Measurements from ENCODE around the gene USF3.
A peak's percentile ranks its signal among the peaks of the same experiment; 100 is the strongest.

USF3 gene

DNA sequence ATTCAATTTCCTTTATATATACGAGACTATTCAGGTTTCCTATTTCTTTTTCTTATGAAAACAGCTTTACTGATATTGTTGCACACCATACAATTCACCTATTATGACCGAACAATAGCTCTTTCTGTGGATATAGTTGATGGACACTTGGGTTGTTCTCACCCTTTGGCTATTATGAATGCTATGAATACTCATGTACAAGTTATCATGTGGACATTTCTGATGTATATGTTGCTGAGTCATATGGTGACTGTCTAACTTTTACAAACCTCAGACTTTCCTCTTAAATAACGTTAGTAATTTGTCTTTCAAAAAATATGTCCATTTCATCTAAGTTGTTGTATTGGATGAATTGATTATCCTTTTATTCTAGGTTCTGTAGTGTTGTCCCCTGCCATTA is 15.7 kb upstream of the USF3 start:
- DNase-seq = no peak
- H3K27me3 ChIP-seq = peaks cover 6% of the 10 kb centered on the region
- no peak overlapping the region for H3K4me3 ChIP-seq (ENCODE audit: low read depth, low read length)
- H3K4me1 ChIP-seq = no peaks in the 10 kb centered on the region
- TF ChIP-seq, protein P1, sequence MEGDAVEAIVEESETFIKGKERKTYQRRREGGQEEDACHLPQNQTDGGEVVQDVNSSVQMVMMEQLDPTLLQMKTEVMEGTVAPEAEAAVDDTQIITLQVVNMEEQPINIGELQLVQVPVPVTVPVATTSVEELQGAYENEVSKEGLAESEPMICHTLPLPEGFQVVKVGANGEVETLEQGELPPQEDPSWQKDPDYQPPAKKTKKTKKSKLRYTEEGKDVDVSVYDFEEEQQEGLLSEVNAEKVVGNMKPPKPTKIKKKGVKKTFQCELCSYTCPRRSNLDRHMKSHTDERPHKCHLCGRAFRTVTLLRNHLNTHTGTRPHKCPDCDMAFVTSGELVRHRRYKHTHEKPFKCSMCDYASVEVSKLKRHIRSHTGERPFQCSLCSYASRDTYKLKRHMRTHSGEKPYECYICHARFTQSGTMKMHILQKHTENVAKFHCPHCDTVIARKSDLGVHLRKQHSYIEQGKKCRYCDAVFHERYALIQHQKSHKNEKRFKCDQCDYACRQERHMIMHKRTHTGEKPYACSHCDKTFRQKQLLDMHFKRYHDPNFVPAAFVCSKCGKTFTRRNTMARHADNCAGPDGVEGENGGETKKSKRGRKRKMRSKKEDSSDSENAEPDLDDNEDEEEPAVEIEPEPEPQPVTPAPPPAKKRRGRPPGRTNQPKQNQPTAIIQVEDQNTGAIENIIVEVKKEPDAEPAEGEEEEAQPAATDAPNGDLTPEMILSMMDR (IDR thresholded peaks at IDR 0.05; ENCODE audit: low read depth, low read length) = no peak
- H3K36me3 ChIP-seq = peaks cover 11% of the 10 kb centered on the region
- H3K9me3 ChIP-seq = no peaks in the 10 kb centered on the region

DNA sequence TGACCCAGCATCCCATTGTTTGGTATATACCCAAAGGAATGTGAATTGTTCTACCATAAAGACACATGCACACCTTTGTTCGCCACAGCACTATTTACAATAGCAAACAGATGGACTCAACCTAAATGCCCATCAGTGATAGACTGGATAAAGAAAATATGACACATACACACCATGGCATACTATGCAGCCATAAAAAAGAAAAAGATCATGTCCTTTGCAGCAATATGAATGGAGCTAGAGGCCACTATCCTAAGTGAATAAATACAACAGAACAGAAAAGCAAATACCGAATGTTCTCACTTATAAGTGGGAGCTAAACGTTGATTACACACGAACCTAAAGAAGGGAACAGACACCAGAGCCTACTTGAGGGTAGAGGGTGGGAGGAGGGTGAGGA is 11.4 kb upstream of the USF3 start:
- Histone ChIP-seq H3K27me3 (peaks cover 6% of the 10 kb centered on the region), H3K4me3 (ENCODE audit: low read depth, low read length) (no peak overlapping the region), H3K9me3 (no peaks in the 10 kb centered on the region), H3K4me1 (no peaks in the 10 kb centered on the region), H3K36me3 (no peaks in the 10 kb centered on the region)
- DNase-seq = no peak
- TF ChIP-seq, protein P1 (IDR thresholded peaks at IDR 0.05; ENCODE audit: low read depth, low read length) = no peak

DNA sequence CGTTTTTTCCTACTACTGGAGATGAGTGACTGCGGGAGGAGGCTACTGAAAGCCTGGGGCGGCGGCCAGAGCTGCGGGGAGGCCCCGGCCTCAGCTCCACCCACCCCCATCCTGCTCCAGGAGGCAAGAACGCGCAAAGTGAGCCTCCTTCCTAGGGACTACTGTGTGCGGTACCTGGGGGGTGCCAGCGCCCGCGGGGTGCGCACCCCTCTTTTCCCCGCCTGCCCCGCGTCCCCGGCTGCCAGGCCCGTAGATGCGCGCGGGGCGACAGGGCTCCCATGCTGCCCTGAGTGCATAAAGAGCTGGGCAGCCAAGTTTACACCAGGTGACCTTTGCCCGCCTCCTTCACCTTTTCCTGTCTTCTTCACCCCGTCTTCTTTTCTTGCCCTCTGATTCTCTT is 2.5 kb upstream of the USF3 start:
- no peak for DNase-seq
- Histone ChIP-seq H3K27me3 (no peaks in the 10 kb centered on the region), H3K4me1 (no peaks in the 10 kb centered on the region), H3K4me3 (ENCODE audit: low read depth, low read length) (no peak overlapping the region), H3K9me3 (no peaks in the 10 kb centered on the region), H3K36me3 (no peaks in the 10 kb centered on the region)
- TF ChIP-seq, protein P1 (IDR thresholded peaks at IDR 0.05; ENCODE audit: low read depth, low read length) = no peak

DNA sequence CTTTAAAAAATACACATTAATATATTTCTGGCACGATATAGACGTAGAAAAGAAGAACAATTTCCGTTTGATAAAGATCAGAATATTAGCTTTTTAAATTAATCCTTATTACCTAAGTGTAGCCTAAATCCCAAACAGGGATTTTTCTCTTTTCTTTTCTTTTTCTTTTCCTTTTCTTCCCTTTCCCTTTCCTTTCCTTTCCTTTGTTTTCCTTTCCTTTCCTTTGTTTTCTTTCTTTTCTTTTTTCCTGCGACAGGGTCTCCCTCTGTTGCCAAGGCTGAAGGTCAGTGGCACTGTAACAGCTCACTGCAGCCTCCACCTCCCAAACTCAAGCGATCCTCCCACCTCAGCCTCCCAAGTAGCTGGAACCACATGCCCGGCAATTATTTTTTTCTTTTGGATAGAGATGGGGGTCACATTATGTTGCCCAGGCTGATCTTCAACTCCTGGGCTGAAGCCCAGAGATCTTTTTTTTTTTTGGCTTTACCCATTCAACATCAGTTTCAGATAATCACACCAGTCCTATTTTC is 1.8 kb upstream of the USF3 start:
- H3K4me3 ChIP-seq (ENCODE audit: low read depth, low read length) = no peak overlapping the region
- no peaks in the 10 kb centered on the region for H3K4me1 ChIP-seq
- TF ChIP-seq, protein P1 (IDR thresholded peaks at IDR 0.05; ENCODE audit: low read depth, low read length) = no peak
- H3K27me3 ChIP-seq = no peaks in the 10 kb centered on the region
- no peaks in the 10 kb centered on the region for H3K36me3 ChIP-seq
- no peaks in the 10 kb centered on the region for H3K9me3 ChIP-seq
- DNase-seq = no peak

DNA sequence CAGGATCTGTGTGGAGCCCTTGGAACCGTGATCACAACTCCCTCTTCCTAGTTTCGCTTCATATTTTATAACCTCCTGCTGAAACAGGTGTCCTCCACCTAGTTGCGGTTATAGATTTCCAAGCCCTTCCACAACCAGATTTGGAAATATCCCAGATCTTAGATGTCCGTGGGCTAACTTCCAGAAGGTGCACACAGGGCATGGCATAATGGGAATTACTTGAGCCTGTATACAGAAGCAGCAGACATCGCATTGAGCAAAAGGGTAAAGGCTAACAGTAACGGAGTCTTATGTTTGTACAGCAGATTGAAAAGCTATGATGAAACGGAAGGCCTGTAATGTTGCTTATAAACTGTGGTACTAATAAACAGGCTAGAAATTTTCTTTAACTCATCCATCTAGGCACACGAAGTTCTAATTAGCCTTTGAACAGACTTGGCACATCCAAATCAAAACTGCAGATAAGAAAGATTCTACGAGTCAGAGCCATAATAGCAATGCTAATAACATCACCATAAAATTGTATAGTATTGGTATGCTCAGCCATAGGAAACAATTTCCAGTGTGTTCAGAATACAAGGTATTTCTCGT is 1.2 kb upstream of the USF3 start:
- DNase-seq = no peak
- H3K4me3 ChIP-seq (ENCODE audit: low read depth, low read length) = peak overlapping the region; percentile 99
- no peaks in the 10 kb centered on the region for H3K9me3 ChIP-seq
- H3K36me3 ChIP-seq = no peaks in the 10 kb centered on the region
- no peaks in the 10 kb centered on the region for H3K4me1 ChIP-seq
- TF ChIP-seq, protein P1 (IDR thresholded peaks at IDR 0.05; ENCODE audit: low read depth, low read length) = no peak
- no peaks in the 10 kb centered on the region for H3K27me3 ChIP-seq

DNA sequence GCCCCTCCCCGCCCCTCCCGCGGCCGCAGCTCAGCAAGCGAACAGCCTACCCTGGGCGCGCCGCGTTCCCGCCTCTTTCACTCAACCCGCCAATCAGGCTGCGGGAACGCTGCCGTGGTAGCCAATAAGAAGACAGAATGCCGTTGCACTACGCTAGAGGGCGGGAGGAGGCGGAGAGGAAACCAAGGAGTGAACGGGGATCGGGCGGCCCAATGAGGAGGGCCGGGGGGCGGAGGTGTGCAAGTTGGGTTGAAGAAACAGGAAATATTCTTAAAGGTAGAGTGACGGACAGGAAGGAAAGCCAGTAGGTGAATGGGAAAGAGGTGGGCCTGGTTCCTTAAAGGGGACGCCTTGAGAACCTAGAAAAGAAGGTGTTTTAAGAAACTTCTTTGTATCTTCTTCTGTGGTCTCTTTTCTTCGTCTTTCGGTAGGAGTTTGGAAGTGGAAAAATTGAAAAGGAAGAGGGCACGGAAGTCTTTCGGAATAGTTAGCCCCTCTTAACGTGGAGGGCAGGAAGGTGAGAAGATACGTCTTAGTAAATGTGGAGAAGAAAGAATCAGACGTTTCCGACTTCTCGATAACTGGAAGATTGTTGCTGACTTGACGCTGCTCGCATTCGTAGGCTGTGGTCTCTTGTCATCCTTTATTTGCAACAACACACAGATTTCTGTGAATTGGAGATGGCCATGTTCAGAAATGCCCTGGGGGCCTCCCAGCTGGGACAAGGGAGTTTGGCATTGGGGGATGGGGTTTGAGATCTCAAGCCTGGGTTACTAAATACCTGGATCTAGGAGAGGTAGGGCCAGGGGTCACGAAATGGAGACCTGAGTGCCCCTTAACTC is 437 bp upstream of the USF3 start:
- Histone ChIP-seq H3K9me3 (no peaks in the 10 kb centered on the region), H3K27me3 (no peaks in the 10 kb centered on the region), H3K4me1 (no peaks in the 10 kb centered on the region), H3K36me3 (no peaks in the 10 kb centered on the region), H3K4me3 (ENCODE audit: low read depth, low read length) (peak overlapping the region; percentile 99)
- TF ChIP-seq, protein P1 (IDR thresholded peaks at IDR 0.05; ENCODE audit: low read depth, low read length) = no peak
- DNase-seq = peak; percentile 98

All from BE2C (cell line).